HT-29 (cell line): ENCODE results near the gene STRIP2. TPM values are rescaled to one million over a fixed set of nuclear protein-coding genes. Genes with fewer than 3 reads are reported as not detected.
"Not testable (repeated sequence)": the region's sequence is repeated elsewhere in the genome, so short reads cannot be mapped to it uniquely, and the experiment has no call there.

ENCODE experiments used
- DNase-seq: peaks from one replicate; pipeline ENCODE4 v3.0.0-alpha.2; 2015; ENCODE audit warnings: low spot score
- small RNA-seq: library from RNA; depleted of rRNA; stranded (forward); fragments of <200 nt; gene quantifications from one replicate; pipeline ENCODE3, GENCODE V24; 2014
- total RNA-seq: library from RNA; depleted of rRNA; stranded (reverse); fragments of >200 nt; shearing (Covaris generic); gene quantifications from 2 replicates; pipeline ENCODE4 v1.2.3, GENCODE V29; 2014; rRNA removed

The STRIP2 gene
- total RNA-seq, 1 experiment from 2014 or later: 3.1 TPM

GRCh38 chr7:129525225-129525862, 91.1 kb downstream of the STRIP2 start:
- DNase-seq: no peak

GRCh38 chr7:129529643-129530042, 95.4 kb downstream of the STRIP2 start:
- DNase-seq: no peak

GRCh38 chr7:129530795-129531391, 96.7 kb downstream of the STRIP2 start:
- DNase-seq: no peak

DNA sequence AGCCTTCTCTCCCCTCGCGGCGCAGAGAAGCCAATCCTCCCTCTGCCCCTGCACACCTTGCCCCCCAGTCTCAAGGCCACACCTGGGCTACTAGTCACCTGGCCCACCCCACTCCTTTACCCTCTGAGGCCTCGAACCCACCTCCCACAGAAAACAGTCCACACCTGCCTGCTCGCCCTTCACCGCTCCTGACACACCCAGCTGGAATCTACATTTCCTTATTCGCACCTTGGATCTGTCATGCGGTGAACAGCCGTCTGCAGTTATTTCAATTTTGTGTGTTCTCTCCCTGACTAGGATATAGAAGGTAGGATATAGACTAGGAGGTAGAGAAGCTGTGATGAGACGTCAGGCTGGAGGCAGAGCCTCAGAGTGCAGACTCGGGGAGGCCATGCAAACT, 97.5 kb downstream of the STRIP2 start:
- DNase-seq: no peak

DNA sequence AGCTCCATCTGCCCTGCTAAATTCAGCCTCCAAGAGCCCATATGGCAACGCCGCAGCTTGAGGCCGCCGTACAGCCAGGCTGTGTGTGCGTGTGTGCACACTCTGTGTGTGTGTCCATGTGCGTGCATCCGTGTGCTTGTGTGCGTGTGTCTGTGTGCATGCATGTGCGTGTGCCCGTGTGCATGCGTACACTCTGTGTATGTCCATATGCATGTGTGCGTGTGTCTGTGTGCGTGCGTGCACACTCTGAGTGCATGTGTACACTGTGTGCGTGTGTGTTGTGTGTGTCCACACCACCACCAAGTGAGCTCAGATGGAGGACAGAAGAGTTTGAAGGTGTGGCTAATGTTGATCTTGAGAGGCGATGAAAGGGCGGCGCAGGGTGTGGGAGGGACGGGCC, 98.1 kb downstream of the STRIP2 start:
- DNase-seq: no peak

- DNase-seq: not testable (repeated sequence)
Measured at GRCh38 chr7:129534558-129535274, 100.5 kb downstream of the STRIP2 start.

DNA sequence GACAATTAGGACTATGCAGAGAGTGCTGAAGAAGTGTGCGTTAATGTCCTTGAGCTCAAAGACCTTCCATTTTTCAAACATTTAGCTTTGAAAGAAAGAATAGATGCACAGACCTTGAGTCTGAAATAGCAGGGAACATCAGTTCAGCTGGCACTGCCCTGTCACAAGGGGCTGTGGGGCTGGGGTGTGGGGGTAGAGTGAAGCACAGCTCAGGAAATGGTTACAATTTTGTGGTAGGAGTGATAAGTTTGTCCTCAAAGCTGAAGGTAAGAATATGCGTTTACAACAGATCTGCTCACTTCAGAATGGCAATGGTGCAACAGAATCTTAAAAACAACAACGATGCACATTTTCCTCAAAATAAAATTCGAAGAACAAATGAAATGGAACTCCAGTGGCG, 101.7 kb downstream of the STRIP2 start:
- no peak for DNase-seq

GRCh38 chr7:129536323-129536722, 102.1 kb downstream of the STRIP2 start:
- no peak for DNase-seq

Small RNAs within 50 kb of the gene (small RNA-seq; reads per million reads assigned to genes)
- gene AC009244.1 (not detected), gene RNU1-72P (not detected), gene SNRPGP3 (not detected)

Other genes with a start within 250 kb of the STRIP2 start
- not detected in 2 replicates for gene SMO, start 245.8 kb upstream of the STRIP2 start, total RNA-seq
- 8.4 and 8.6 TPM in 2 replicates for gene AHCYL2, start 209.4 kb upstream of the STRIP2 start, total RNA-seq
- gene SMKR1, start 68.1 kb downstream of the STRIP2 start, total RNA-seq: 2.9 and 3.5 TPM in 2 replicates
- 10.5 and 13.1 TPM in 2 replicates for gene NRF1, start 177.3 kb downstream of the STRIP2 start, total RNA-seq